H1 (cell line): ENCODE data around the gene NPFFR2. TPM values are rescaled to one million over a fixed set of nuclear protein-coding genes. Genes with fewer than 3 reads are reported as not detected.

Experiments
- CTCF ChIA-PET: fragments of 300-600 bp; sonication (Branson Sonifier 250); formaldehyde crosslinking; loops from one replicate; lab custom pipeline; 2021; ENCODE audit not compliant: partially characterized antibody; lab: Charles Lee
- POLR2A ChIA-PET: fragments of 300-600 bp; sonication (Branson Sonifier 250); formaldehyde crosslinking; loops from one replicate; lab custom pipeline; 2021; ENCODE audit warnings: inconsistent platforms; ENCODE audit not compliant: partially characterized antibody; lab: Charles Lee
- DNase-seq, 2 experiments: peaks; one replicate each; pipeline versions ENCODE4 v3.0.0 to v3.0.0-alpha.2; 2010 to 2022; ENCODE audit warnings: low spot score in 2 of 2, low read depth in 1 of 2, mixed read lengths in 1 of 2
- FAIRE-seq: peaks from 2 replicates; lab custom pipeline; 2011; peaks lifted over from hg19 to GRCh38; lab: Jason Lieb, UNC
- H2AFZ ChIP-seq: 2 replicates; pipeline ENCODE4 v1.8.1; 2012; ENCODE audit warnings: low read length, inconsistent platforms
- H2AK5ac ChIP-seq: 2 replicates; pipeline ENCODE4 v1.6.1; 2013; ENCODE audit warnings: low read depth, low read length
- H2BK120ac ChIP-seq: replicated peaks from 2 replicates; pipeline ENCODE3; 2013; ENCODE audit warnings: low read depth, low read length, inconsistent platforms
- H2BK12ac ChIP-seq: 2 replicates; pipeline ENCODE4 v1.6.1; 2013; ENCODE audit warnings: low read depth, low read length
- H2BK15ac ChIP-seq: 2 replicates; pipeline ENCODE4 v1.6.1; 2013; ENCODE audit warnings: low read length
- H2BK20ac ChIP-seq: 2 replicates; pipeline ENCODE4 v1.6.1; 2013; ENCODE audit warnings: low read length
- H2BK5ac ChIP-seq: 2 replicates; pipeline ENCODE4 v1.6.1; 2013; ENCODE audit warnings: low read depth, low read length
- H3K14ac ChIP-seq: 2 replicates; pipeline ENCODE4 v1.6.1; 2013; ENCODE audit warnings: inconsistent platforms; ENCODE audit not compliant: insufficient read length
- H3K18ac ChIP-seq: 2 replicates; pipeline ENCODE4 v1.6.1; 2013; ENCODE audit warnings: low read length; ENCODE audit errors: extremely low read depth
- H3K23ac ChIP-seq: 2 replicates; pipeline ENCODE4 v1.6.1; 2013; ENCODE audit warnings: inconsistent platforms; ENCODE audit not compliant: insufficient read length
- H3K23me2 ChIP-seq: 2 replicates; pipeline ENCODE4 v1.6.1; 2013; ENCODE audit warnings: low read depth, low read length
- H3K27ac ChIP-seq: 2 replicates; pipeline ENCODE4 v1.6.1; 2011; ENCODE audit warnings: low read depth, low read length, inconsistent platforms
- H3K27me3 ChIP-seq, 4 experiments: replicated peaks in 1 of 4; 1 replicate in 1 of 4; 2 replicates in 3 of 4; pipeline versions ENCODE4 v1.6.1 to v1.8.1; 2011 to 2013; ENCODE audit warnings: low read length in 3 of 4, mild to moderate bottlenecking in 3 of 4, inconsistent platforms in 2 of 4, mixed read lengths in 2 of 4, moderate library complexity in 1 of 4; ENCODE audit not compliant: control insufficient read depth in 3 of 4, insufficient read depth in 3 of 4; ENCODE audit errors: extremely low read depth in 1 of 4
- H3K36me3 ChIP-seq, 4 experiments: 2 replicates each; pipeline versions ENCODE4 v1.6.1 to v1.8.1; 2011 to 2013; ENCODE audit warnings: mild to moderate bottlenecking in 4 of 4, low read length in 3 of 4, moderate library complexity in 2 of 4, control low read depth in 1 of 4, inconsistent platforms in 1 of 4; ENCODE audit not compliant: insufficient read depth in 4 of 4, control insufficient read depth in 2 of 4
- H3K4ac ChIP-seq: replicated peaks from 2 replicates; pipeline ENCODE3; 2013; ENCODE audit warnings: low read length, low read depth, mixed read lengths, inconsistent platforms; ENCODE audit not compliant: insufficient read length
- H3K4me1 ChIP-seq, 4 experiments: replicated peaks in 1 of 4; 1 replicate in 1 of 4; 2 replicates in 3 of 4; pipeline versions ENCODE4 v1.6.1 to v1.8.1; 2011 to 2013; ENCODE audit warnings: low read length in 3 of 4, inconsistent platforms in 2 of 4, mixed read lengths in 1 of 4; ENCODE audit not compliant: insufficient read depth in 4 of 4, control insufficient read depth in 3 of 4
- H3K4me2 ChIP-seq, 2 experiments: 2 replicates each; pipeline versions ENCODE4 v1.6.1 to v1.8.1; 2011 to 2013; ENCODE audit warnings: low read depth in 2 of 2, low read length in 2 of 2, control low read depth in 1 of 2, inconsistent platforms in 1 of 2, mild to moderate bottlenecking in 1 of 2; ENCODE audit not compliant: insufficient read depth in 1 of 2
- H3K4me3 ChIP-seq, 4 experiments: fragments of 200-600, 300-600 bp in 1 of 4; sonication (generic), shearing (Covaris generic), sonication (Bioruptor Twin) in 1 of 4; 2 replicates each; pipeline versions ENCODE4 v1.5.1 to v1.8.1; 2011 to 2016; ENCODE audit warnings: low read length in 4 of 4, low read depth in 3 of 4, control low read depth in 2 of 4, inconsistent platforms in 2 of 4, mild to moderate bottlenecking in 2 of 4, mixed read lengths in 1 of 4, moderate library complexity in 1 of 4; ENCODE audit not compliant: insufficient read depth in 2 of 4; ENCODE audit errors: extremely low read depth in 1 of 4
- H3K56ac ChIP-seq: replicated peaks from 2 replicates; pipeline ENCODE3; 2013; ENCODE audit warnings: low read depth, mild to moderate bottlenecking, mixed read lengths, low read length, inconsistent platforms; ENCODE audit not compliant: insufficient read length
- H3K79me1 ChIP-seq: 2 replicates; pipeline ENCODE4 v1.6.1; 2013; ENCODE audit warnings: low read depth, low read length, control low read depth
- H3K79me2 ChIP-seq, 2 experiments: 2 replicates each; pipeline versions ENCODE4 v1.6.1 to v1.8.1; 2012 to 2013; ENCODE audit warnings: low read length in 2 of 2, mild to moderate bottlenecking in 2 of 2, inconsistent platforms in 1 of 2; ENCODE audit not compliant: insufficient read depth in 2 of 2, control insufficient read depth in 1 of 2
- H3K9ac ChIP-seq, 4 experiments: replicated peaks in 1 of 4; 1 replicate in 1 of 4; 2 replicates in 3 of 4; pipeline versions ENCODE4 v1.6.1 to v1.8.1; 2011 to 2013; ENCODE audit warnings: low read depth in 3 of 4, low read length in 3 of 4, control low read depth in 2 of 4, mild to moderate bottlenecking in 2 of 4, moderate library complexity in 2 of 4, inconsistent platforms in 1 of 4; ENCODE audit errors: extremely low read depth in 1 of 4
- H3K9me3 ChIP-seq, 2 experiments: 2 replicates each; pipeline versions ENCODE4 v1.6.1 to v1.8.1; 2012 to 2013; ENCODE audit warnings: mild to moderate bottlenecking in 2 of 2, moderate library complexity in 2 of 2, control low read depth in 1 of 2, inconsistent platforms in 1 of 2, low read depth in 1 of 2, low read length in 1 of 2, mixed read lengths in 1 of 2; ENCODE audit not compliant: insufficient read depth in 2 of 2
- H4K20me1 ChIP-seq, 2 experiments: replicated peaks in 1 of 2; 2 replicates each; pipeline versions ENCODE3 to v1.8.1; 2011 to 2013; ENCODE audit warnings: inconsistent platforms in 2 of 2, low read length in 2 of 2, mild to moderate bottlenecking in 1 of 2; ENCODE audit not compliant: insufficient read depth in 2 of 2, control insufficient read depth in 1 of 2
- H4K5ac ChIP-seq: 2 replicates; pipeline ENCODE4 v1.6.1; 2013; ENCODE audit warnings: low read length, low read depth, mixed read lengths, inconsistent platforms; ENCODE audit not compliant: insufficient read length
- H4K8ac ChIP-seq: 2 replicates; pipeline ENCODE4 v1.8.0; 2013; ENCODE audit warnings: mild to moderate bottlenecking, moderate library complexity, low read length, inconsistent platforms; ENCODE audit not compliant: insufficient read depth; ENCODE audit errors: extremely low read depth
- H4K91ac ChIP-seq: replicated peaks from 2 replicates; pipeline ENCODE3; 2013; ENCODE audit warnings: low read length, mixed read lengths, inconsistent platforms; ENCODE audit not compliant: insufficient read length
- BACH1 ChIP-seq: IDR thresholded peaks from 2 replicates; pipeline ENCODE4 v1.6.1; 2012; ENCODE audit warnings: low read length, improper control_type of control experiment
- CHD2 ChIP-seq: IDR thresholded peaks from 2 replicates; pipeline ENCODE4 v1.6.1; 2012; ENCODE audit warnings: low read length, improper control_type of control experiment
- RNF2 ChIP-seq: fragments of 200-900, 300-1000 bp; sonication (generic); IDR thresholded peaks from 2 replicates; pipeline ENCODE4 v1.7.1; 2016; ENCODE audit warnings: borderline replicate concordance, low read depth, mild to moderate bottlenecking, antibody characterized with exemption, low read length; ENCODE audit not compliant: poor library complexity, severe bottlenecking; ENCODE audit errors: missing control alignments
- SIN3A ChIP-seq, 2 experiments: IDR thresholded peaks in 1 of 2; conservative IDR thresholded peaks in 1 of 2; 2 replicates each; pipeline ENCODE4 v1.6.1; 2011 to 2012; ENCODE audit warnings: low read length in 2 of 2, improper control_type of control experiment in 1 of 2, low read depth in 1 of 2, mild to moderate bottlenecking in 1 of 2
- SIX5 ChIP-seq: IDR thresholded peaks from 2 replicates; pipeline ENCODE4 v1.6.1; 2011; ENCODE audit warnings: mild to moderate bottlenecking, low read depth, low read length
- SRF ChIP-seq: IDR thresholded peaks from 2 replicates; pipeline ENCODE4 v1.6.1; 2011; ENCODE audit warnings: mild to moderate bottlenecking, low read depth, low read length, moderate library complexity
- TAF7 ChIP-seq: optimal IDR thresholded peaks from 2 replicates; pipeline ENCODE3; 2011; ENCODE audit warnings: low read depth, mild to moderate bottlenecking, inconsistent platforms, low read length, moderate library complexity, borderline replicate concordance
- polyA plus RNA-seq, 7 experiments: library from polyadenylated mRNA; depleted of rRNA in 3 of 7; stranded (reverse) in 5 of 7; unstranded in 2 of 7; fragments of >200 nt in 5 of 7; fragments of 200-250 nt in 2 of 7; gene quantifications; 1 replicate in 5 of 7; 2 replicates in 1 of 7; 4 replicates in 1 of 7; pipeline versions ENCODE4 v1.2.1 to v1.2.3, GENCODE V29; 2011 to 2013; ENCODE audit warnings: missing spikeins in 2 of 7, mixed read lengths in 2 of 7
- total RNA-seq: library from RNA; stranded (reverse); fragmentation: NEBNext Ultra II Directional; extraction: Animal tissue kit (Norgen Biotek cat#: 25700); gene quantifications from 2 replicates; pipeline ENCODE4 v1.2.1, GENCODE V29; 2021

Gene NPFFR2
- total and polyA plus RNA-seq, 2 of the 8 experiments (the other 6 are each of a cell fraction or from before 2014, with no cell fraction given): 0.26 to 0.53 TPM

GRCh38 chr4:72128741-72129140, 96.9 kb downstream of the NPFFR2 start:
- Histone ChIP-seq H2BK12ac (no peak overlapping the region), H2AFZ (no peak overlapping the region), H3K14ac (no peak overlapping the region), H3K4ac (no peak overlapping the region), H3K27me3 (no peaks in the 10 kb centered on the region), H3K79me1 (no peaks in the 10 kb centered on the region), H3K4me1 (no peaks in the 10 kb centered on the region), H2BK120ac (no peak overlapping the region), H3K27ac (no peak overlapping the region), H3K9me3 (no peaks in the 10 kb centered on the region), H3K56ac (no peak overlapping the region), H4K5ac (no peak overlapping the region), H3K79me2 (no peaks in the 10 kb centered on the region), H2BK15ac (no peak overlapping the region), H3K4me2 (no peak overlapping the region), H4K91ac (no peak overlapping the region), H3K18ac (no peak overlapping the region), H2BK20ac (no peak overlapping the region), H4K8ac (no peak overlapping the region), H2AK5ac (no peak overlapping the region), H3K23ac (no peak overlapping the region), H3K4me3 (no peak overlapping the region), H2BK5ac (no peak overlapping the region), H3K36me3 (no peaks in the 10 kb centered on the region), H3K9ac (no peak overlapping the region), H4K20me1 (no peaks in the 10 kb centered on the region), H3K23me2 (no peaks in the 10 kb centered on the region)
- FAIRE-seq: no peak
- TF ChIP-seq SIN3A (conservative IDR thresholded peaks at IDR 0.05 in 1 of 2, IDR thresholded peaks at IDR 0.05 in 1 of 2; ENCODE audit: low read depth in 1 of 2, low read length in 2 of 2) (no peak), RNF2 (no peak), BACH1 (no peak), TAF7 (no peak), CHD2 (no peak), SIX5 (no peak), SRF (no peak)
- CTCF ChIA-PET: no interaction called here
- POLR2A ChIA-PET: no interaction called here
- DNase-seq: no peak
